Measurements from ENCODE around the gene FUT9.
"Not testable (repeated sequence)": the region's sequence is repeated elsewhere in the genome, so short reads cannot be mapped to it uniquely, and the experiment has no call there.

Gene FUT9

GRCh38 chr6:96234444-96234843, 218.7 kb downstream of the FUT9 start:
- Histone ChIP-seq H3K4me1 (ENCODE audit: control insufficient read depth in 1 of 2, insufficient read depth in 2 of 2, low read length in 2 of 2) (no peaks in the 10 kb centered on the region), H3K9me3 (ENCODE audit: control insufficient read depth in 1 of 2, low read length in 2 of 2) (no peaks in the 10 kb centered on the region)

GRCh38 chr6:96235927-96236326, 220.2 kb downstream of the FUT9 start:
- H3K9me3 ChIP-seq (ENCODE audit: control insufficient read depth in 1 of 2, low read length in 2 of 2) = no peaks in the 10 kb centered on the region
- H3K27ac ChIP-seq (ENCODE audit: low read length) = no peak overlapping the region
- H3K36me3 ChIP-seq (ENCODE audit: control insufficient read depth in 1 of 2, insufficient read depth in 2 of 2, low read length in 2 of 2) = no peaks in the 10 kb centered on the region
- H3K4me3 ChIP-seq (ENCODE audit: low read depth in 1 of 2, low read length in 2 of 2) = no peak overlapping the region
- no peaks in the 10 kb centered on the region for H3K4me1 ChIP-seq (ENCODE audit: control insufficient read depth in 1 of 2, insufficient read depth in 2 of 2, low read length in 2 of 2)
- no peaks in the 10 kb centered on the region for H3K27me3 ChIP-seq (ENCODE audit: low read depth, low read length)

More at GRCh38 chr6:96234444-96234843, 218.7 kb downstream of the FUT9 start:
- no peaks in the 10 kb centered on the region for H3K27me3 ChIP-seq (ENCODE audit: low read depth, low read length)
- no peaks in the 10 kb centered on the region for H3K36me3 ChIP-seq (ENCODE audit: control insufficient read depth in 1 of 2, insufficient read depth in 2 of 2, low read length in 2 of 2)
- no peak overlapping the region for H3K4me3 ChIP-seq (ENCODE audit: low read depth in 1 of 2, low read length in 2 of 2)
- no peak overlapping the region for H3K27ac ChIP-seq (ENCODE audit: low read length)

GRCh38 chr6:96236471-96236870, 220.7 kb downstream of the FUT9 start:
- Histone ChIP-seq H3K27ac (ENCODE audit: low read length) (no peak overlapping the region), H3K4me3 (ENCODE audit: low read depth in 1 of 2, low read length in 2 of 2) (no peak overlapping the region), H3K4me1 (ENCODE audit: control insufficient read depth in 1 of 2, insufficient read depth in 2 of 2, low read length in 2 of 2) (no peaks in the 10 kb centered on the region), H3K27me3 (ENCODE audit: low read depth, low read length) (no peaks in the 10 kb centered on the region), H3K36me3 (ENCODE audit: control insufficient read depth in 1 of 2, insufficient read depth in 2 of 2, low read length in 2 of 2) (no peaks in the 10 kb centered on the region), H3K9me3 (ENCODE audit: control insufficient read depth in 1 of 2, low read length in 2 of 2) (no peaks in the 10 kb centered on the region)

- no peak overlapping the region for H3K27ac ChIP-seq (ENCODE audit: low read length)
- no peak overlapping the region for H3K4me3 ChIP-seq (ENCODE audit: low read depth in 1 of 2, low read length in 2 of 2)
- H3K27me3 ChIP-seq (ENCODE audit: low read depth, low read length) = no peaks in the 10 kb centered on the region
- no peaks in the 10 kb centered on the region for H3K9me3 ChIP-seq (ENCODE audit: control insufficient read depth in 1 of 2, low read length in 2 of 2)
- no peaks in the 10 kb centered on the region for H3K36me3 ChIP-seq (ENCODE audit: control insufficient read depth in 1 of 2, insufficient read depth in 2 of 2, low read length in 2 of 2)
- H3K4me1 ChIP-seq (ENCODE audit: control insufficient read depth in 1 of 2, insufficient read depth in 2 of 2, low read length in 2 of 2) = no peaks in the 10 kb centered on the region
These were observed 222.0 kb downstream of the FUT9 start for GRCh38 chr6:96237638-96238347.

- Histone ChIP-seq H3K4me3 (ENCODE audit: low read depth in 1 of 2, low read length in 2 of 2) (no peak overlapping the region), H3K9me3 (ENCODE audit: control insufficient read depth in 1 of 2, low read length in 2 of 2) (no peaks in the 10 kb centered on the region), H3K36me3 (ENCODE audit: control insufficient read depth in 1 of 2, insufficient read depth in 2 of 2, low read length in 2 of 2) (no peaks in the 10 kb centered on the region), H3K27me3 (ENCODE audit: low read depth, low read length) (no peaks in the 10 kb centered on the region), H3K4me1 (ENCODE audit: control insufficient read depth in 1 of 2, insufficient read depth in 2 of 2, low read length in 2 of 2) (no peaks in the 10 kb centered on the region), H3K27ac (ENCODE audit: low read length) (no peak overlapping the region)
These were observed 230.8 kb downstream of the FUT9 start for GRCh38 chr6:96246563-96246962.

- H3K4me1 ChIP-seq (ENCODE audit: control insufficient read depth in 1 of 2, insufficient read depth in 2 of 2, low read length in 2 of 2) = no peaks in the 10 kb centered on the region
- H3K27me3 ChIP-seq (ENCODE audit: low read depth, low read length) = no peaks in the 10 kb centered on the region
- no peak overlapping the region for H3K27ac ChIP-seq (ENCODE audit: low read length)
- no peaks in the 10 kb centered on the region for H3K36me3 ChIP-seq (ENCODE audit: control insufficient read depth in 1 of 2, insufficient read depth in 2 of 2, low read length in 2 of 2)
- peaks cover 0 to 3% of the 10 kb centered on the region in 2 donors for H3K9me3 ChIP-seq (ENCODE audit: control insufficient read depth in 1 of 2, low read length in 2 of 2)
- no peak overlapping the region for H3K4me3 ChIP-seq (ENCODE audit: low read depth in 1 of 2, low read length in 2 of 2)
These were observed 234.0 kb downstream of the FUT9 start for GRCh38 chr6:96249755-96250154.

- peaks cover 0 to 3% of the 10 kb centered on the region in 2 donors for H3K9me3 ChIP-seq (ENCODE audit: control insufficient read depth in 1 of 2, low read length in 2 of 2)
- no peak overlapping the region for H3K4me3 ChIP-seq (ENCODE audit: low read depth in 1 of 2, low read length in 2 of 2)
- H3K27ac ChIP-seq (ENCODE audit: low read length) = no peak overlapping the region
- H3K36me3 ChIP-seq (ENCODE audit: control insufficient read depth in 1 of 2, insufficient read depth in 2 of 2, low read length in 2 of 2) = no peaks in the 10 kb centered on the region
- no peaks in the 10 kb centered on the region for H3K27me3 ChIP-seq (ENCODE audit: low read depth, low read length)
- H3K4me1 ChIP-seq (ENCODE audit: control insufficient read depth in 1 of 2, insufficient read depth in 2 of 2, low read length in 2 of 2) = no peaks in the 10 kb centered on the region
These were observed 242.0 kb downstream of the FUT9 start for GRCh38 chr6:96257751-96258150.

- not testable (repeated sequence) for H3K9me3 ChIP-seq (ENCODE audit: control insufficient read depth in 1 of 2, low read length in 2 of 2)
These were observed 245.1 kb downstream of the FUT9 start for GRCh38 chr6:96260787-96261430.

More at GRCh38 chr6:96260787-96261430, 245.1 kb downstream of the FUT9 start:
- H3K4me3 ChIP-seq (ENCODE audit: low read depth in 1 of 2, low read length in 2 of 2); H3K36me3 ChIP-seq (ENCODE audit: control insufficient read depth in 1 of 2, insufficient read depth in 2 of 2, low read length in 2 of 2); H3K4me1 ChIP-seq (ENCODE audit: control insufficient read depth in 1 of 2, insufficient read depth in 2 of 2, low read length in 2 of 2); H3K27ac ChIP-seq (ENCODE audit: low read length); H3K27me3 ChIP-seq (ENCODE audit: low read depth, low read length): not testable (repeated sequence)
